ENCODE data around the gene LINC00237. TPM values are rescaled to one million over a fixed set of nuclear protein-coding genes. Genes with fewer than 3 reads are reported as not detected.

The LINC00237 gene
- total RNA-seq, 1 donor from 2014 or later = not detected

- ChIA-PET CTCF (no interaction called here), POLR2A (no interaction called here)
- TF ChIP-seq, protein P1, sequence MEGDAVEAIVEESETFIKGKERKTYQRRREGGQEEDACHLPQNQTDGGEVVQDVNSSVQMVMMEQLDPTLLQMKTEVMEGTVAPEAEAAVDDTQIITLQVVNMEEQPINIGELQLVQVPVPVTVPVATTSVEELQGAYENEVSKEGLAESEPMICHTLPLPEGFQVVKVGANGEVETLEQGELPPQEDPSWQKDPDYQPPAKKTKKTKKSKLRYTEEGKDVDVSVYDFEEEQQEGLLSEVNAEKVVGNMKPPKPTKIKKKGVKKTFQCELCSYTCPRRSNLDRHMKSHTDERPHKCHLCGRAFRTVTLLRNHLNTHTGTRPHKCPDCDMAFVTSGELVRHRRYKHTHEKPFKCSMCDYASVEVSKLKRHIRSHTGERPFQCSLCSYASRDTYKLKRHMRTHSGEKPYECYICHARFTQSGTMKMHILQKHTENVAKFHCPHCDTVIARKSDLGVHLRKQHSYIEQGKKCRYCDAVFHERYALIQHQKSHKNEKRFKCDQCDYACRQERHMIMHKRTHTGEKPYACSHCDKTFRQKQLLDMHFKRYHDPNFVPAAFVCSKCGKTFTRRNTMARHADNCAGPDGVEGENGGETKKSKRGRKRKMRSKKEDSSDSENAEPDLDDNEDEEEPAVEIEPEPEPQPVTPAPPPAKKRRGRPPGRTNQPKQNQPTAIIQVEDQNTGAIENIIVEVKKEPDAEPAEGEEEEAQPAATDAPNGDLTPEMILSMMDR (IDR thresholded peaks at IDR 0.05) = no peak
- H3K9me3 Mint-ChIP-seq = no peaks in the 10 kb centered on the region
- ATAC-seq (ENCODE audit: low read depth) (no peak), DNase-seq (no peak)
- no peaks in the 10 kb centered on the region for H3K4me1 Mint-ChIP-seq
- H3K36me3 Mint-ChIP-seq (ENCODE audit: low read depth) = no peaks in the 10 kb centered on the region
- H3K4me3 Mint-ChIP-seq = no peak overlapping the region
- H3K27me3 Mint-ChIP-seq = peaks cover 29% of the 10 kb centered on the region
- intact Hi-C loops (cut with micrococcal nuclease) = no loop called here
- H3K27ac Mint-ChIP-seq = no peak overlapping the region
These were observed 11.4 kb upstream of the LINC00237 start for GRCh38 chr20:21117521-21117920.

DNA sequence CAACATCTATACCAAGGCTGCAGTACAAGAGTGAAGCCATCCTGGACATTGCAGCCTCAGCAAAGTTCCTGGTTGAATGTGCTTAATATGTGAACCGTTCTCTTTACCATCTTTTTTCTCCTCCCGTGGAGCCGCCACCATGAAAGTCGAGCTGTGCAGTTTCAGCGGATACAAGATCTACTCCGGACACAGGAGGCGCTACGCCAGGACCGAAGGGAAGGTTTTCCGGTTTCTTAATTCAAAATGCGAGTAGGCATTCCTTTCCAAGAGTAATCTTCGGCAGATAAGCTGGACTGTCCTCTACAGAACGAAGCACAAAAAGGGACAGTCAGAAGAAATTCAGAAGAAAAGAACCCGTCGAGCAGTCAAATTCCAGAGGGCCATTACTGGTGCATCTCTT is 8.4 kb upstream of the LINC00237 start:
- no peak overlapping the region for H3K4me3 Mint-ChIP-seq
- H3K27ac Mint-ChIP-seq = no peak overlapping the region
- TF ChIP-seq, protein P1 (IDR thresholded peaks at IDR 0.05) = no peak
- ChIA-PET POLR2A (no interaction called here), CTCF (no interaction called here)
- peaks cover 36% of the 10 kb centered on the region for H3K27me3 Mint-ChIP-seq
- no peaks in the 10 kb centered on the region for H3K9me3 Mint-ChIP-seq
- H3K4me1 Mint-ChIP-seq = no peaks in the 10 kb centered on the region
- intact Hi-C loops (cut with micrococcal nuclease) = no loop called here
- no peak for ATAC-seq (ENCODE audit: low read depth)
- H3K36me3 Mint-ChIP-seq (ENCODE audit: low read depth) = no peaks in the 10 kb centered on the region
- DNase-seq = no peak

DNA sequence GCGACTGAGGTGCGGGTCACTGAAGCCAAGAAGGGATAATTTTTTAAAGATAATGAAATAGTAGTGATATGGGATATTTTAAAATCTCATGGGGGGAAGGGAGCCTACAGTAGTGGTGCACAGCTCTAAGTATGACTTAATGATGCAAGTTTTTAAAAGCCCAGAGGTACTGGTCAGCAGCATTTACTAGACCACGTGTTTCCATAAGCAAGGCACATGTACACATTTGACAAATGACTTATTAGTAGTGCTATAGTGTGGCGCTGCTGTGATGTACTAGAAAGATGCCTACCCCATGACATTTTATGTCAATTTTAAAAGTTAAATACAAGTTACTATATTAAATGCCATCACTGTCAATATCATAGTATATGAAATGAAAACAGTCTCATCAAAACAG is 7.5 kb upstream of the LINC00237 start:
- Mint-ChIP-seq H3K27me3 (peaks cover 38% of the 10 kb centered on the region), H3K9me3 (no peaks in the 10 kb centered on the region), H3K4me3 (no peak overlapping the region), H3K36me3 (ENCODE audit: low read depth) (no peaks in the 10 kb centered on the region), H3K4me1 (no peaks in the 10 kb centered on the region), H3K27ac (no peak overlapping the region)
- TF ChIP-seq, protein P1 (IDR thresholded peaks at IDR 0.05) = no peak
- POLR2A ChIA-PET = no interaction called here
- intact Hi-C loops (cut with micrococcal nuclease) = no loop called here
- CTCF ChIA-PET = no interaction called here
- no peak for DNase-seq
- ATAC-seq (ENCODE audit: low read depth) = no peak

GRCh38 chr20:21111416-21111815 is 5.3 kb upstream of the LINC00237 start:
- no peaks in the 10 kb centered on the region for H3K9me3 Mint-ChIP-seq
- POLR2A ChIA-PET = interaction anchor here (0.9 kb wide), 1 partner anchor 10 kb away, joined by 10 read pairs; no protein-coding TSS in a partner anchor

DNA sequence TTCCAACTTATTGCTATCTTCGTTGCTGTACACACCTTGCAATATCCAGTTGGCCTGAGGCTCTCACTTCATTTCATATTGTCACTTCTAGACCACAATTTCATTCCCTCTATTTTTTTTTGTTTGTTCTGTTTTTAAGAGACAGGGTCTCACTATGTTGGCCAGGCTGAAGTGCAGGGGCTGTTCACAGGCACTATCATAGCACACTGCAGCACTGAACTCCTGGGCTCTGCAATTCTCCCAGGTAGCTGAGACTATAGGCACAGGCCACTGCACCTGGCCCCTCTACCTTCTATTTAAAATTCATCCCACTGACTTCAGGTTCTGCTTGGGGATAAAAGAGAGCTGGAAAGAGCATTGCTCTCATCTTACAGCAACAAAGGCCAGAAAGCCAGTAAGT is 4.7 kb upstream of the LINC00237 start:
- no peak overlapping the region for H3K4me3 Mint-ChIP-seq
- H3K36me3 Mint-ChIP-seq (ENCODE audit: low read depth) = no peaks in the 10 kb centered on the region
- H3K27me3 Mint-ChIP-seq = peaks cover 50% of the 10 kb centered on the region
- no peak overlapping the region for H3K27ac Mint-ChIP-seq
- H3K9me3 Mint-ChIP-seq = no peaks in the 10 kb centered on the region
- DNase-seq (no peak), ATAC-seq (ENCODE audit: low read depth) (no peak)
- TF ChIP-seq, protein P1 (IDR thresholded peaks at IDR 0.05) = no peak
- intact Hi-C loops (cut with micrococcal nuclease) = no loop called here
- POLR2A ChIA-PET = interaction anchor here (0.9 kb wide), 1 partner anchor 9 kb away, joined by 10 read pairs; no protein-coding TSS in a partner anchor
- peaks cover 5% of the 10 kb centered on the region for H3K4me1 Mint-ChIP-seq
- CTCF ChIA-PET = no interaction called here

More at GRCh38 chr20:21111416-21111815, 5.3 kb upstream of the LINC00237 start:
- intact Hi-C loops (cut with micrococcal nuclease) = no loop called here
- no peak overlapping the region for H3K27ac Mint-ChIP-seq
- no peak overlapping the region for H3K4me3 Mint-ChIP-seq
- H3K4me1 Mint-ChIP-seq = peaks cover under 1% of the 10 kb centered on the region
- DNase-seq (no peak), ATAC-seq (ENCODE audit: low read depth) (no peak)
- TF ChIP-seq, protein P1 (IDR thresholded peaks at IDR 0.05) = no peak
- H3K36me3 Mint-ChIP-seq (ENCODE audit: low read depth) = no peaks in the 10 kb centered on the region
- H3K27me3 Mint-ChIP-seq = peaks cover 44% of the 10 kb centered on the region
- CTCF ChIA-PET = no interaction called here

Data from activated B cell treated with CpG ODN at 0.5 μM for 24 hours (primary cell).